Body of pancreas (tissue), 4 donors: ENCODE measurements around the gene POLD2.

Experiments
- POLR2A ChIP-seq, 3 donors: fragments of 450-650 bp; IDR thresholded peaks; one replicate each; pipeline ENCODE4 v1.6.1; 2016; ENCODE audit warnings: antibody characterized with exemption in 3 of 3, mild to moderate bottlenecking in 2 of 3
- TF ChIP-seq, protein P1 (sequence below), 7 experiments: fragments of 450-650 bp in 4 of 7; fragments of 200-600 bp in 3 of 7; sonication (generic) in 3 of 7; IDR thresholded peaks; one replicate each; pipeline ENCODE4 v1.5.1; 2016 to 2019; ENCODE audit warnings: antibody characterized with exemption in 7 of 7

DNA sequence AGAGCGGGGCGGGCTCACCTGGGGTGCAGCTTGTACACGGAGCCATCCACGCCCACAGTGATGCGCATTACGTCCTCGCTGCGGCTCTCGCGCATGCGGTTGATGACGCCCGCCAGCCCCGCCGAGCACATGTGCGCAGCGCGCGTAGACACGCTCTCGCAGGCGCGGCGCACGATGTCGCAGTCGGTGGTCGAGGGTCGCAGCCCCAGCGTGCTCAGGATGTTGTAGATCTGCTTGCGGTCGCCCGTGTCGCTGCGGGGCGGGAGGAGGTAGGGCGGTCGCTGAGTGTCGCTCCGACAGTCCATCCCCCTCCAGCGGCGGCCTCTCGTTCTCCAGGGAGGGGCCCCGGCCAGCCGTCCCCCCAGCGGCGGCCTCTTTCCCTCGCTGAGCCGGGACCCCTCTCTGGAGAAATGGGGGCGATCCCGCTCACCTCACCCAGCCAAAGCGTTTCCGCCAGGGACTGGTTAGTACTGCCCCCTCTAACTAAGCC lies 22.2 kb upstream of the POLD2 start:
- TF ChIP-seq, protein P1, sequence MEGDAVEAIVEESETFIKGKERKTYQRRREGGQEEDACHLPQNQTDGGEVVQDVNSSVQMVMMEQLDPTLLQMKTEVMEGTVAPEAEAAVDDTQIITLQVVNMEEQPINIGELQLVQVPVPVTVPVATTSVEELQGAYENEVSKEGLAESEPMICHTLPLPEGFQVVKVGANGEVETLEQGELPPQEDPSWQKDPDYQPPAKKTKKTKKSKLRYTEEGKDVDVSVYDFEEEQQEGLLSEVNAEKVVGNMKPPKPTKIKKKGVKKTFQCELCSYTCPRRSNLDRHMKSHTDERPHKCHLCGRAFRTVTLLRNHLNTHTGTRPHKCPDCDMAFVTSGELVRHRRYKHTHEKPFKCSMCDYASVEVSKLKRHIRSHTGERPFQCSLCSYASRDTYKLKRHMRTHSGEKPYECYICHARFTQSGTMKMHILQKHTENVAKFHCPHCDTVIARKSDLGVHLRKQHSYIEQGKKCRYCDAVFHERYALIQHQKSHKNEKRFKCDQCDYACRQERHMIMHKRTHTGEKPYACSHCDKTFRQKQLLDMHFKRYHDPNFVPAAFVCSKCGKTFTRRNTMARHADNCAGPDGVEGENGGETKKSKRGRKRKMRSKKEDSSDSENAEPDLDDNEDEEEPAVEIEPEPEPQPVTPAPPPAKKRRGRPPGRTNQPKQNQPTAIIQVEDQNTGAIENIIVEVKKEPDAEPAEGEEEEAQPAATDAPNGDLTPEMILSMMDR (IDR thresholded peaks at IDR 0.05): no peak
- no peak for TF ChIP-seq POLR2A (IDR thresholded peaks at IDR 0.05)
